Peyer's patch (tissue), 4 donors: Measurements from ENCODE around the gene MAN2A1.

Experiments
- POLR2A ChIP-seq, 2 donors: fragments of 450-650 bp; IDR thresholded peaks; one replicate each; pipeline ENCODE4 v1.5.1; 2017; ENCODE audit warnings: antibody characterized with exemption in 2 of 2, mild to moderate bottlenecking in 2 of 2, moderate library complexity in 2 of 2
- TF ChIP-seq, protein P1 (sequence below), 6 experiments: fragments of 450-650 bp in 4 of 6; fragments of 200-600 bp in 2 of 6; sonication (generic) in 1 of 6; IDR thresholded peaks; one replicate each; pipeline ENCODE4 v1.5.1; 2017 to 2019; ENCODE audit warnings: antibody characterized with exemption in 6 of 6, mild to moderate bottlenecking in 3 of 6, moderate library complexity in 1 of 6

DNA sequence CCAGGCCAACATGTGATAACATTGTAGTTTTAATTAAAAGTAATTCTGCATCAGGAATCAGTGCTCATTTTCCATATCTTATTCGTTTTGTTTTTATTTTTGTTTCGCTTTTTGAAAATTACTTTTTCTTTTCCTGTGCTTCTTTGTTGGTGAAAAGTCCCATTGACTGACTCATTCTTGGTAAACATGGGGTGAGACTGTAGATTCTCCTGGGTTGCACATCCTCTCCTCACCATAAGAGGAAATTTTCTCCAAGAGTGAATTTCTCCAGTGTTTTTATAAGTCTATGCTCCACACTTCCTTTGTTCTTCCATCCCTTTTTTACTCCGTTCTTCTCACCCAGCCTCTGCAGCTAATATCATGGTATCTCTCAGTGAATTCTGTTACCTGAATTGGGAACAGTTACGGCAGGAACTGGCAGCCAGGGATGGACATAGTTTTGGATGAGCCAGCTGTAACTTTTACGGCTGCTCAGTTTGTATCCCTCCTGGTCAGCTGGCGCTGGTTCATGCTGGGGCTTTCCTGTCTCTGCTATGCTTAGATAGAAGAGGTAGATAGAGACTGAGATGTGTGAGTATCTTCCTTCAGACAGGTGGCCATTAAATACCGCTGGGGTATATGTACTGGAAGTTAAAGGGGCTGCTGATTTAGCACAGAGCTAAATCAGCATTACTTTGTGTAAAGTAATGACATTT is 80.0 kb downstream of the MAN2A1 start:
- TF ChIP-seq, protein P1, sequence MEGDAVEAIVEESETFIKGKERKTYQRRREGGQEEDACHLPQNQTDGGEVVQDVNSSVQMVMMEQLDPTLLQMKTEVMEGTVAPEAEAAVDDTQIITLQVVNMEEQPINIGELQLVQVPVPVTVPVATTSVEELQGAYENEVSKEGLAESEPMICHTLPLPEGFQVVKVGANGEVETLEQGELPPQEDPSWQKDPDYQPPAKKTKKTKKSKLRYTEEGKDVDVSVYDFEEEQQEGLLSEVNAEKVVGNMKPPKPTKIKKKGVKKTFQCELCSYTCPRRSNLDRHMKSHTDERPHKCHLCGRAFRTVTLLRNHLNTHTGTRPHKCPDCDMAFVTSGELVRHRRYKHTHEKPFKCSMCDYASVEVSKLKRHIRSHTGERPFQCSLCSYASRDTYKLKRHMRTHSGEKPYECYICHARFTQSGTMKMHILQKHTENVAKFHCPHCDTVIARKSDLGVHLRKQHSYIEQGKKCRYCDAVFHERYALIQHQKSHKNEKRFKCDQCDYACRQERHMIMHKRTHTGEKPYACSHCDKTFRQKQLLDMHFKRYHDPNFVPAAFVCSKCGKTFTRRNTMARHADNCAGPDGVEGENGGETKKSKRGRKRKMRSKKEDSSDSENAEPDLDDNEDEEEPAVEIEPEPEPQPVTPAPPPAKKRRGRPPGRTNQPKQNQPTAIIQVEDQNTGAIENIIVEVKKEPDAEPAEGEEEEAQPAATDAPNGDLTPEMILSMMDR (IDR thresholded peaks at IDR 0.05), result no peak
- no peak for TF ChIP-seq POLR2A (IDR thresholded peaks at IDR 0.05)
